ENCODE data around the gene GJC2.

- TF ChIP-seq POLR2AphosphoS5 (IDR thresholded peaks at IDR 0.05) (no peak), CTCF (IDR thresholded peaks at IDR 0.05) (no peak)
These were observed 25.0 kb downstream of the GJC2 start for GRCh38 chr1:228174482-228175315.

All from prostate gland (tissue), 2 donors.